Heart right ventricle (tissue), 16 donors: Measurements from ENCODE around the gene ASIP. TPM values are rescaled to one million over a fixed set of nuclear protein-coding genes. Genes with fewer than 3 reads are reported as not detected.

Experiments
- ATAC-seq, 8 donors: fragments of 200-7000 bp; cut with Tn5 transposase; one replicate each; pipeline ENCODE4 v1.9.1; 2020; ENCODE audit warnings: mild to moderate bottlenecking in 8 of 8, moderate library complexity in 8 of 8, moderate number of reproducible peaks in 1 of 8
- DNase-seq, 2 donors: peaks; one replicate each; pipeline ENCODE4 v3.0.0-alpha.2; 2020
- H3K27ac ChIP-seq, 10 donors: fragments of 200-600 bp; sonication (generic) in 2 of 10; one replicate each; pipeline versions ENCODE4 v1.5.0 to v1.8.0; 2020 to 2022; ENCODE audit warnings: mild to moderate bottlenecking in 3 of 10
- H3K27me3 ChIP-seq, 7 donors: fragments of 200-600 bp; one replicate each; pipeline ENCODE4 v1.8.0; 2021 to 2022; ENCODE audit warnings: mild to moderate bottlenecking in 2 of 7
- H3K36me3 ChIP-seq, 9 donors: fragments of 200-600 bp; sonication (generic) in 1 of 9; one replicate each; pipeline versions ENCODE4 v1.5.0 to v1.8.0; 2020 to 2022; ENCODE audit warnings: mild to moderate bottlenecking in 2 of 9
- H3K4me1 ChIP-seq, 9 donors: fragments of 200-600 bp; sonication (generic) in 1 of 9; one replicate each; pipeline versions ENCODE4 v1.5.0 to v1.8.0; 2020 to 2022; ENCODE audit warnings: mild to moderate bottlenecking in 4 of 9
- H3K4me3 ChIP-seq, 10 donors: fragments of 200-600 bp; sonication (generic) in 2 of 10; one replicate each; pipeline versions ENCODE4 v1.5.0 to v1.8.0; 2020 to 2022; ENCODE audit warnings: mild to moderate bottlenecking in 7 of 10, moderate library complexity in 2 of 10
- H3K9me3 ChIP-seq, 11 donors: fragments of 200-600 bp in 10 of 11; sonication (generic) in 2 of 11; one replicate each; pipeline versions ENCODE4 v1.5.0 to v1.8.0; 2013 to 2022; ENCODE audit warnings: mild to moderate bottlenecking in 2 of 11, control low read depth in 1 of 11, moderate library complexity in 1 of 11
- CTCF ChIP-seq, 9 donors: fragments of 200-600 bp; sonication (generic) in 2 of 9; IDR thresholded peaks; one replicate each; pipeline versions ENCODE4 v1.5.0 to v1.8.0; 2021 to 2022; ENCODE audit warnings: antibody characterized with exemption in 9 of 9, mild to moderate bottlenecking in 5 of 9, moderate library complexity in 1 of 9
- WGBS, 2 donors: extraction: QIAGEN DNeasy Blood & Tissue Kit; methylation state at CpG; one replicate each; pipeline ENCODE4 v1.1.7; 2013; ENCODE audit warnings: inconsistent platforms in 1 of 2; 5-methylcytosine and 5-hydroxymethylcytosine counted together
- intact Hi-C, 10 donors: fragments of 100-400 bp; cut with DNase I; formaldehyde crosslinking; loops; one replicate each; pipeline versions ENCODE4 v1.11.1 to v1.14.2; 2022
- polyA plus RNA-seq, 2 donors: library from polyadenylated mRNA; stranded (reverse); fragments of 200-250 nt; gene quantifications; one replicate each; pipeline ENCODE4 v1.2.3, GENCODE V29; 2013
- total RNA-seq, 10 donors: library from RNA; stranded (reverse); fragmentation: NEBNext Ultra II Directional in 3 of 10; extraction: Animal tissue kit (Norgen Biotek cat#: 25700) in 3 of 10; gene quantifications; one replicate each; pipeline versions ENCODE4 v1.2.1 to v1.2.4, GENCODE V29; 2021 to 2023
- donor health status: Arrhythmogenic right ventricular cardiomyopathy.
- donor health status: ischemic (EF 13 %, LVEDD 7.1; RV severe dilation, severe dysfunction).
- donor health status: healthy with polysubstance abuse.
- donor health status: DM: no; HTN: yes; CAD: no.
- donor health status: DM: no; HTN: no; CAD: no.
- donor health status: ischemic (EF 25% LVEDD 6.9; RV normal size, moderate dysfunction).
- donor health status: ischemic (EF 25% LVEDD 5.7; RV mildly dilated, moderate dysfunction).
- donor health status: healthy.
- donor health status: DM: yes; HTN: yes; CAD: no.
- donor health status: Ischemic cardiomyopathy.
- donor health status: ischemic (EF 35%, LVEDD 5.7; RV mildly dilated, moderate dysfunction).
- donor health status: nonischemic (EF 11% LVEDD 7.7; RV severe dilation, severe dysfunction).
- donor health status: DM: yes; HTN: yes; CAD: no.
- donor health status: PGD.
- donor health status: ischemic (EF 29% LVEDD 5.4; RV normal size, mild dysfunction).
- donor health status: nonischemic (EF 23%, LVEDD 6.1; RV moderate dilation, normal function).

ASIP gene
- total and polyA plus RNA-seq, 12 donors = 1.6 to 234 (median 13.1) TPM

DNA sequence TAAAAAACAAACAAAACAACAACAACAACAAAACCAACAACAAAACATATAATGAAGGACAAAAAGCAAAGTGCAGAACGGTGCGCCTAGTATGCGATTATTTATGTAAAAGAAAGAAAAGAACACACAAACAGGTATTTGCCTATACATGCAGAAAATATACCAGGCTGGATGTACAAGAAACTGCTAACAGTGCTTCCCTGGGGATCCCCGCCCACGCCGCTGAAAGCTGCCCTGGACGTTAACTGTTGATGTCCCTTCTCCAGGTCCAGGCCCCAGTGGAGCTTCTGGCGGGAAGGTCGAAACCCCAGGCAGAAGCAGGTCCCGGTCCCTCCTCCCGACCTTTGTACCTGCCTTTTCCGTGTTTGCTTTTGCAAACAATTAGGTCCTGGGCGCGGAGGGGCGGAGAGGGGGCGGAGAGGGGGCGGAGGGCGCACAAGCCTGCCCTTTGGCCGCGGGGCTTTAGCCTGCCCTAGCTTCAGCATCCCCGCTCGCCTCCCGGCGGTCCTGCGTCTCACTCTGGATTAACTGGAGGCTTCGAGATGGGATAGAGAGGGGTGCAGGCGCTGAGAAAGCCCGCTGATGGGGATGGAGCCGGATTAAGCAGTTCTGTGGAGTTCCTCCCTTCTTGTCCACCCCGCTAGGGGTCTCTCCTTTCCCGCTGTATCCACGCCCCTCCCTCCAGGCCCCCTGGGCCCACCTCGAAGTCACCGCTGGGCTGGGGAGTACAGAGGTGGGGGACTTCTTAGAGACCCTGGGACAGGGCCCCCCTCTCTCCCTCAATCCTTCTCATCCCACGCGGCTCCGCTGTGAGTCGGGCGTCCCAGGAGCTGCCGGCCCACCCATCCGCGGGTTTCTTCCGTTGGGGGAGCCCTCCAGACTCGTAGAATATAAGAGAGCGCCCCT lies 70.1 kb downstream of the ASIP start:
- H3K9me3 ChIP-seq = no peaks in the 10 kb centered on the region
- H3K4me1 ChIP-seq = peaks cover 3 to 20% (median 17%) of the 10 kb centered on the region in 9 donors
- no peak overlapping the region for H3K27ac ChIP-seq
- WGBS, 2 donors = 15 to 17% methylated on average over 43 to 45 of the region's 45 CpGs
- peak overlapping the region in 7 of 10 donors; percentile 5 to 31 (median 22) for H3K4me3 ChIP-seq
- peaks cover 0 to 19% (median 11%) of the 10 kb centered on the region in 7 donors for H3K27me3 ChIP-seq
- intact Hi-C loops = loop anchor here (2.0 to 10.0 kb wide), 14 partner anchors 161 to 463 kb away; partner anchors contain the start of genes DYNLRB1 (in 1 of the 10) and TP53INP2 (in 1 of the 10)
- ATAC-seq (peak in 7 of 8 donors; percentile 13 to 43 (median 26)), DNase-seq (no peak)
- TF ChIP-seq CTCF (IDR thresholded peaks at IDR 0.05) = peak in 3 of 9 donors; percentile 8 to 15 (median 11)
- no peaks in the 10 kb centered on the region for H3K36me3 ChIP-seq

DNA sequence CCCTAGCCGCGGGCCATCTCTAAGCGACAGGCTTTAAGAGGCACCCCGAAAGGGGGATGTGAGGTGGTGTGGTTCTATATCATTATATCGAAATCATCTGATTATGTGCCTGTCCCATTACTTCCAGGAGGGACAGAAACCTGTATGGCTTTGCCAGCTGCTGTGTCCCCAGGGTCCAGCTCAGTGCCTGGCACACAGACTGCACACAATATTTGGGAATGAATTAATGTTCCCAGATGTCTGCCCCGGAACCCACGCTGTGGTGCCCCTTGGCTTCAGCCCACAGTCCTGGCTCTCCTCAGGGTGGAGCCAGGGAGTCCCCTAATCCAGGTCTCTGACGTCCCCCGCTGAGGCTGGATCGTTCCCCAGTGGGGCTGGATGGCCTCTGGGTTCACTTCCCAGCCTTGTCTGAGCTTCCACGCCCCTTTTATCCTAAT lies 70.8 kb downstream of the ASIP start:
- no peaks in the 10 kb centered on the region for H3K36me3 ChIP-seq
- 21 to 22% methylated on average over 11 of the region's 11 CpGs for WGBS, 2 donors
- intact Hi-C loops = loop anchor here (2.0 to 10.0 kb wide), 14 partner anchors 160 to 463 kb away; partner anchors contain the start of genes DYNLRB1 (in 1 of the 10) and TP53INP2 (in 1 of the 10)
- H3K4me1 ChIP-seq = peaks cover 3 to 22% (median 17%) of the 10 kb centered on the region in 9 donors
- H3K9me3 ChIP-seq = no peaks in the 10 kb centered on the region
- DNase-seq (no peak), ATAC-seq (peak in 7 of 8 donors; percentile 11 to 54 (median 22))
- no peak for TF ChIP-seq CTCF (IDR thresholded peaks at IDR 0.05)
- no peak overlapping the region for H3K27ac ChIP-seq
- H3K4me3 ChIP-seq = peak overlapping the region in 5 of 10 donors; percentile 5 to 31 (median 23)
- H3K27me3 ChIP-seq = peaks cover 0 to 19% (median 11%) of the 10 kb centered on the region in 7 donors

DNA sequence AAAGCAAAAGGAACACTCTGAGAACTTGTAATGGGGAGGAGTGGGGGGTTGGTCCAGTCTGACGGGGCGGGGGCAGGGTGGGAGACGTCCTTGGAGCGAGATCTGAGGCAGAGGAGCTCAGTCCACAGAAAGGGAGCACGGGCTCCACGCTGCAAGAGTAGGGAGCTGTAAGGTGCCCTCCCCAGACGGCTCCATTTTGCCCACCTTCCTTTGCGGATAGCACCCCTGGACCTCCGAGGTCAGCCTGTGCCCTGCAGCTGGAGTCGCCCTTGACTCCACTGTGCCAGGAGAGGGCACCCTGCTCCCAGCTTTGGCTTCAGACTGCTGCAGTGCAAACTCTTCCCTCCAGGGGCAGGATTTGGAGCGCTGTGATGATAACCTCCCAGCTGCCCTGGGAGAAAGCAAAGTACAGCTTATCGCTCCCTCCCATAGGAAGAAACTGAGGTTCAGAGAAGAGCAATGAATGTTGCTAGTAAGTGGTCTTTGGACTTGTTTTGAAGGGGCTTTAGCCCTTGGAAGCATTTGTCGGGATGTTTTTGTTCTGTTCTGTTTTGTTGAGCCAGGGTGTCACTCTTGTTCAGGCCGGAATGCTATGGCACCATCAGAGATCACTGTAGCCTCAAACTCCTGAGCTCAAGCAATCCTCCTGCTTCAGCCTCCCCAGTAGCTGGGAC lies 71.5 kb downstream of the ASIP start:
- WGBS, 2 donors = 11% methylated on average over 14 of the region's 14 CpGs
- Histone ChIP-seq H3K36me3 (no peaks in the 10 kb centered on the region), H3K27me3 (peaks cover 0 to 19% (median 11%) of the 10 kb centered on the region in 7 donors), H3K9me3 (no peaks in the 10 kb centered on the region), H3K27ac (no peak overlapping the region), H3K4me1 (peaks cover 3 to 22% (median 17%) of the 10 kb centered on the region in 9 donors), H3K4me3 (peak overlapping the region in 6 of 10 donors; percentile 11 to 31 (median 30))
- peak; percentile 97 to 100 (median 100) for TF ChIP-seq CTCF (IDR thresholded peaks at IDR 0.05)
- intact Hi-C loops = loop anchor here (2.0 to 10.0 kb wide), 14 partner anchors 160 to 462 kb away; partner anchors contain the start of genes DYNLRB1 (in 1 of the 10) and TP53INP2 (in 1 of the 10)
- ATAC-seq (peak; percentile 95 to 99 (median 98)), DNase-seq (peak; percentile 82 to 86)

DNA sequence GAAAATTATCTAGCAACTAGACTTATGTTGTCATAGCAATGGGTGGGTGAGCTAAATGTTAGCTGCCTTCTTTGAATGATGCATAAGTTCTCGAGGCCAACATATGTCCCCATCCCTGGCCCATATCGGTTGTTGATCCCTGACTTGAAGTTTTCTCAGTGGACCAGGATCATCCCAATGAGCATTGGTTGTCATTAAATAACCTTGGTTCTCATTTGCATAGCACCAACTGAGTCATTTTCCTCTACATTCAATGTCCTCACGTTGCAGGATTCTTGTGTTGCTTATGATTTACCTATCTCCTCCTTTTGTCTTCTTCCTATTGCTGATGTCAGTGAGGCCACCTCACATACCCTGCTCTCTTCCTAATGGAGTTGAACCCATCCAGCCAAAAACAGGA lies 74.0 kb downstream of the ASIP start:
- TF ChIP-seq CTCF (IDR thresholded peaks at IDR 0.05) = no peak
- Histone ChIP-seq H3K36me3 (no peaks in the 10 kb centered on the region), H3K4me1 (peaks cover 3 to 22% (median 17%) of the 10 kb centered on the region in 9 donors), H3K27ac (no peak overlapping the region), H3K4me3 (no peak overlapping the region), H3K27me3 (peaks cover 0 to 19% (median 11%) of the 10 kb centered on the region in 7 donors), H3K9me3 (no peaks in the 10 kb centered on the region)
- 90 to 95% methylated on average over 3 of the region's 3 CpGs for WGBS, 2 donors
- ATAC-seq (no peak), DNase-seq (no peak)
- intact Hi-C loops = loop anchor here in 8 of 10 donors (10.0 kb wide), 5 partner anchors 160 to 460 kb away; partner anchors contain the start of gene TP53INP2 (in 1 of the 8)
